Measurements from ENCODE around the gene CAV2. TPM values are rescaled to one million over a fixed set of nuclear protein-coding genes. Genes with fewer than 3 reads are reported as not detected.

The CAV2 gene
- total RNA-seq, 1 experiment from 2014 or later: 171 TPM

- Mint-ChIP-seq H3K4me1 (ENCODE audit: insufficient read depth, unreplicated experiment) (peaks cover 40% of the 10 kb centered on the region), H3K9me3 (ENCODE audit: unreplicated experiment) (no peaks in the 10 kb centered on the region), H3K36me3 (ENCODE audit: insufficient read depth, unreplicated experiment) (peaks cover 83% of the 10 kb centered on the region), H3K27ac (ENCODE audit: low read depth, unreplicated experiment) (peak overlapping the region; percentile 35), H3K27me3 (ENCODE audit: insufficient read depth, unreplicated experiment) (no peaks in the 10 kb centered on the region), H3K4me3 (ENCODE audit: unreplicated experiment) (no peak overlapping the region)
- BruUV-seq (replicated peaks): no TSS peak
- intact Hi-C loops (cut with micrococcal nuclease): no loop called here
- POLR2A ChIA-PET: interaction anchor here (1.9 kb wide), 1 partner anchor 13 kb away, joined by 5 read pairs; no protein-coding TSS in a partner anchor
- DNase-seq (ENCODE audit: unreplicated experiment): no peak
- CTCF ChIA-PET: interaction anchor here (0.7 to 0.8 kb wide), 2 partner anchors 290 to 802 kb away, joined by 3 read pairs; no protein-coding TSS in a partner anchor
- TF ChIP-seq CTCF (IDR thresholded peaks at IDR 0.05; ENCODE audit: unreplicated experiment): no peak
Measured at GRCh38 chr7:116549370-116549769, 49.8 kb downstream of the CAV2 start.

GRCh38 chr7:116551692-116552091 lies 52.2 kb downstream of the CAV2 start:
- BruUV-seq (replicated peaks): no TSS peak
- no peaks in the 10 kb centered on the region for H3K27me3 Mint-ChIP-seq (ENCODE audit: insufficient read depth, unreplicated experiment)
- peaks cover 49% of the 10 kb centered on the region for H3K4me1 Mint-ChIP-seq (ENCODE audit: insufficient read depth, unreplicated experiment)
- no peaks in the 10 kb centered on the region for H3K9me3 Mint-ChIP-seq (ENCODE audit: unreplicated experiment)
- intact Hi-C loops (cut with micrococcal nuclease): no loop called here
- CTCF ChIA-PET: interaction anchor here (0.6 to 2.7 kb wide), 6 partner anchors 10 to 293 kb away, joined by 3 to 11 read pairs (median 3); no protein-coding TSS in a partner anchor
- POLR2A ChIA-PET: interaction anchor here (1.2 to 2.3 kb wide), 5 partner anchors 8 to 24 kb away, joined by 4 to 10 read pairs (median 5); no protein-coding TSS in a partner anchor
- H3K27ac Mint-ChIP-seq (ENCODE audit: low read depth, unreplicated experiment): no peak overlapping the region
- TF ChIP-seq CTCF (IDR thresholded peaks at IDR 0.05; ENCODE audit: unreplicated experiment): no peak
- DNase-seq (ENCODE audit: unreplicated experiment): no peak
- peaks cover 74% of the 10 kb centered on the region for H3K36me3 Mint-ChIP-seq (ENCODE audit: insufficient read depth, unreplicated experiment)
- no peak overlapping the region for H3K4me3 Mint-ChIP-seq (ENCODE audit: unreplicated experiment)

DNA sequence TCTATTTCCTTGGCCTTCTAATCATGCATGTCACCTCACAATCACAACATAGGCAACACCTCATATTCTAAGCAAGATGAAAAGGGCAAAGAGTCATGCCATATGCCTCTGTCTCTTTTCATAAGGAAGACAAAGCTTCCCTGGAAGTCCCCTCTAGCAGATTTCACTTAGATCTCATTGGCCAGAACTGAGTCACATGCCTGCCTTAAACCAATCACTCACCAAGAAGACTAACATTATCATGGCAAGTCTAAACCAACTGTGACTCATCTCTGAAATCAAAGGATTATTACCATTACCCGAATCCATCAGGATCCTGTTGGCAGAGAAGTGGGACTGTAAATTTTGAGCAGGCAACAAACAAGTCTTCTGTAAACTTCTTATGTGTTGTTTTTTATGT lies 53.1 kb downstream of the CAV2 start:
- peaks cover 74% of the 10 kb centered on the region for H3K36me3 Mint-ChIP-seq (ENCODE audit: insufficient read depth, unreplicated experiment)
- ChIA-PET POLR2A (interaction anchor here (0.6 to 2.3 kb wide), 5 partner anchors 8 to 634 kb away, joined by 3 to 10 read pairs (median 5); no protein-coding TSS in a partner anchor), CTCF (interaction anchor here (0.7 to 2.7 kb wide), 4 partner anchors 10 to 34 kb away, joined by 3 to 11 read pairs (median 3); no protein-coding TSS in a partner anchor)
- no peaks in the 10 kb centered on the region for H3K27me3 Mint-ChIP-seq (ENCODE audit: insufficient read depth, unreplicated experiment)
- H3K4me3 Mint-ChIP-seq (ENCODE audit: unreplicated experiment): no peak overlapping the region
- no peak for TF ChIP-seq CTCF (IDR thresholded peaks at IDR 0.05; ENCODE audit: unreplicated experiment)
- H3K9me3 Mint-ChIP-seq (ENCODE audit: unreplicated experiment): no peaks in the 10 kb centered on the region
- no TSS peak for BruUV-seq (replicated peaks)
- peak; percentile 39 for DNase-seq (ENCODE audit: unreplicated experiment)
- peak overlapping the region; percentile 46 for H3K27ac Mint-ChIP-seq (ENCODE audit: low read depth, unreplicated experiment)
- peaks cover 44% of the 10 kb centered on the region for H3K4me1 Mint-ChIP-seq (ENCODE audit: insufficient read depth, unreplicated experiment)
- intact Hi-C loops (cut with micrococcal nuclease): no loop called here

- Mint-ChIP-seq H3K4me1 (ENCODE audit: insufficient read depth, unreplicated experiment) (peaks cover 42% of the 10 kb centered on the region), H3K4me3 (ENCODE audit: unreplicated experiment) (no peak overlapping the region), H3K9me3 (ENCODE audit: unreplicated experiment) (no peaks in the 10 kb centered on the region), H3K27me3 (ENCODE audit: insufficient read depth, unreplicated experiment) (no peaks in the 10 kb centered on the region), H3K36me3 (ENCODE audit: insufficient read depth, unreplicated experiment) (peaks cover 74% of the 10 kb centered on the region), H3K27ac (ENCODE audit: low read depth, unreplicated experiment) (peak overlapping the region; percentile 64)
- no peak for DNase-seq (ENCODE audit: unreplicated experiment)
- POLR2A ChIA-PET: interaction anchor here (0.6 to 1.3 kb wide), 10 partner anchors 8 to 518 kb away, joined by 3 to 6 read pairs (median 4); partner anchors contain the start of gene CAV1
- BruUV-seq (replicated peaks): no TSS peak
- intact Hi-C loops (cut with micrococcal nuclease): no loop called here
- no peak for TF ChIP-seq CTCF (IDR thresholded peaks at IDR 0.05; ENCODE audit: unreplicated experiment)
- CTCF ChIA-PET: interaction anchor here (1.0 kb wide), 1 partner anchor 11 kb away, joined by 3 read pairs; no protein-coding TSS in a partner anchor
Measured at GRCh38 chr7:116553168-116553964, 53.8 kb downstream of the CAV2 start.
